HEK293T (cell line): Measurements from ENCODE around the gene DIO1.

ENCODE experiments used
- CTCF ChIA-PET: fragments of 350-600 bp; formaldehyde crosslinking; extraction: SDS; loops from one replicate; lab custom pipeline; 2021; ENCODE audit warnings: antibody characterized with exemption, inconsistent platforms; lab: Yijun Ruan, JAX
- POLR2A ChIA-PET: fragments of 350-600 bp; formaldehyde crosslinking; extraction: SDS; loops from one replicate; lab custom pipeline; 2020; ENCODE audit warnings: antibody characterized with exemption, inconsistent platforms; lab: Yijun Ruan, JAX
- DNase-seq: peaks from one replicate; pipeline ENCODE4 v3.0.0; 2012; ENCODE audit warnings: mixed read lengths; ENCODE audit errors: extremely low spot score
- ARNT ChIP-seq: fragments of 450-650 bp; IDR thresholded peaks from 2 replicates; pipeline ENCODE4 v1.6.1; 2017; ENCODE audit warnings: mild to moderate bottlenecking
- BHLHE40 ChIP-seq: fragments of 450-650 bp; IDR thresholded peaks from 2 replicates; pipeline ENCODE4 v1.6.1; 2016; ENCODE audit warnings: mild to moderate bottlenecking, moderate library complexity, borderline replicate concordance
- CTBP1 ChIP-seq: fragments of 450-650 bp; IDR thresholded peaks from 2 replicates; pipeline ENCODE4 v1.6.1; 2016; ENCODE audit warnings: borderline replicate concordance
- ELF4 ChIP-seq: fragments of 450-650 bp; IDR thresholded peaks from 2 replicates; pipeline ENCODE4 v1.6.1; 2017; ENCODE audit warnings: antibody characterized with exemption
- FOXA1 ChIP-seq: fragments of 450-650 bp; IDR thresholded peaks from 2 replicates; pipeline ENCODE4 v1.6.1; 2016; ENCODE audit warnings: mild to moderate bottlenecking
- FOXK2 ChIP-seq: fragments of 450-650 bp; IDR thresholded peaks from 2 replicates; pipeline ENCODE4 v1.6.1; 2016; ENCODE audit warnings: mild to moderate bottlenecking
- FOXM1 ChIP-seq: fragments of 450-650 bp; IDR thresholded peaks from 2 replicates; pipeline ENCODE4 v1.6.1; 2017; ENCODE audit warnings: mild to moderate bottlenecking, borderline replicate concordance
- HDGF ChIP-seq: fragments of 450-650 bp; IDR thresholded peaks from 2 replicates; pipeline ENCODE4 v1.6.1; 2017; ENCODE audit warnings: antibody characterized with exemption, borderline replicate concordance
- L3MBTL2 ChIP-seq: fragments of 450-650 bp; conservative IDR thresholded peaks from 2 replicates; pipeline ENCODE4 v1.6.1; 2016; ENCODE audit warnings: mild to moderate bottlenecking
- LEF1 ChIP-seq: fragments of 450-650 bp; IDR thresholded peaks from 2 replicates; pipeline ENCODE4 v1.6.1; 2017; ENCODE audit warnings: mild to moderate bottlenecking, borderline replicate concordance
- NFRKB ChIP-seq: fragments of 450-650 bp; IDR thresholded peaks from 2 replicates; pipeline ENCODE4 v1.6.1; 2016; ENCODE audit warnings: mild to moderate bottlenecking, moderate library complexity
- SP1 ChIP-seq: fragments of 450-650 bp; IDR thresholded peaks from 2 replicates; pipeline ENCODE4 v1.6.1; 2017
- SUZ12 ChIP-seq: fragments of 450-650 bp; IDR thresholded peaks from 2 replicates; pipeline ENCODE4 v1.6.1; 2016; ENCODE audit warnings: mild to moderate bottlenecking
- TARDBP ChIP-seq: fragments of 450-650 bp; IDR thresholded peaks from 2 replicates; pipeline ENCODE4 v1.6.1; 2016
- ZNF384 ChIP-seq: fragments of 450-650 bp; IDR thresholded peaks from 2 replicates; pipeline ENCODE4 v1.6.1; 2016
- TF ChIP-seq, protein P1 (sequence below): fragments of 450-650 bp; IDR thresholded peaks from 2 replicates; pipeline ENCODE4 v1.6.1; 2016

The DIO1 gene

GRCh38 chr1:53911442-53911841, 17.5 kb downstream of the DIO1 start:
- DNase-seq, result no peak
- POLR2A ChIA-PET, result no interaction called here
- TF ChIP-seq ZNF384 (no peak), ARNT (no peak), ELF4 (no peak), L3MBTL2 (no peak), LEF1 (no peak), FOXM1 (no peak), FOXA1 (no peak), FOXK2 (no peak), SP1 (no peak), SUZ12 (no peak), TARDBP (no peak), BHLHE40 (no peak), HDGF (no peak), CTBP1 (no peak), NFRKB (no peak)
- TF ChIP-seq, protein P1, sequence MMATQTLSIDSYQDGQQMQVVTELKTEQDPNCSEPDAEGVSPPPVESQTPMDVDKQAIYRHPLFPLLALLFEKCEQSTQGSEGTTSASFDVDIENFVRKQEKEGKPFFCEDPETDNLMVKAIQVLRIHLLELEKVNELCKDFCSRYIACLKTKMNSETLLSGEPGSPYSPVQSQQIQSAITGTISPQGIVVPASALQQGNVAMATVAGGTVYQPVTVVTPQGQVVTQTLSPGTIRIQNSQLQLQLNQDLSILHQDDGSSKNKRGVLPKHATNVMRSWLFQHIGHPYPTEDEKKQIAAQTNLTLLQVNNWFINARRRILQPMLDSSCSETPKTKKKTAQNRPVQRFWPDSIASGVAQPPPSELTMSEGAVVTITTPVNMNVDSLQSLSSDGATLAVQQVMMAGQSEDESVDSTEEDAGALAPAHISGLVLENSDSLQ, result no peak
- CTCF ChIA-PET, result no interaction called here

- CTCF ChIA-PET, result no interaction called here
- no peak for DNase-seq
- TF ChIP-seq ZNF384 (no peak), BHLHE40 (no peak), NFRKB (no peak), FOXK2 (no peak), LEF1 (no peak)
- POLR2A ChIA-PET, result no interaction called here
Measured at GRCh38 chr1:53913352-53914033, 19.5 kb downstream of the DIO1 start.

GRCh38 chr1:53918343-53918742, 24.4 kb downstream of the DIO1 start:
- no peak for TF ChIP-seq ZNF384
- ChIA-PET CTCF (no interaction called here), POLR2A (no interaction called here)
- no peak for DNase-seq

- no peak for TF ChIP-seq SP1
- no peak for TF ChIP-seq HDGF
- TF ChIP-seq CTBP1, result no peak
- TF ChIP-seq ELF4, result no peak
- no peak for TF ChIP-seq ZNF384
- no peak for TF ChIP-seq LEF1
- TF ChIP-seq, protein P1, result no peak
- no peak for TF ChIP-seq L3MBTL2
- TF ChIP-seq FOXA1, result no peak
- no peak for TF ChIP-seq BHLHE40
- no peak for TF ChIP-seq ARNT
- no peak for TF ChIP-seq FOXK2
- TF ChIP-seq SUZ12, result no peak
- no peak for TF ChIP-seq TARDBP
- no peak for TF ChIP-seq FOXM1
- no peak for TF ChIP-seq NFRKB
- POLR2A ChIA-PET, result no interaction called here
- no peak for DNase-seq
- CTCF ChIA-PET, result no interaction called here
Measured at GRCh38 chr1:53919675-53920066, 25.7 kb downstream of the DIO1 start.

DNA sequence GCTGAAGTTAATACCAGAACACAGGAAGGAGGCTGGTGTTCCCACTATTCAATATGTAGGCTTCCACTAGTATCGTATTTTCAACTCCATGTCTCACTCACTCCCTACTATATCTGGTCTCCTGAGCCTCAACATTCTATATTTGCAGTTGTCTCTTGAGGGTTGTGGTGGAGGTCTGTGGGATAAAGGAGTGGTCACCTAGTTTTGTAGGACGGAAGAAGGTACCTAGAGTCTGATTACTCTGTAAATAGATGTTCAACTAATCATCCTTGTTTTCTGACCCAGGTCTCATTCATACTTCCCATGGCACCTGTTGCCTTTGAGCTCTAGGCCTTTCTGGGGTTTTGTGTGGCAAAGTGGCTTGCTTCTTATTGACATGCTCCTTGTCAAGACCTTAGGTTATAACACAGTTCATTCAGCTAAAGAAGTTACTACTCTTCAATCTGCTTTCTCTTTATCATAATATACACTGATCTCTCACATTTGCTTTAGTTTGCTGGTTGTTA, 33.4 kb downstream of the DIO1 start:
- CTCF ChIA-PET, result no interaction called here
- POLR2A ChIA-PET, result no interaction called here
- no peak for DNase-seq
- TF ChIP-seq LEF1 (no peak), ZNF384 (no peak), HDGF (no peak), FOXM1 (no peak), NFRKB (no peak), L3MBTL2 (no peak), ARNT (no peak), TARDBP (no peak), BHLHE40 (no peak), CTBP1 (no peak), FOXA1 (no peak), SP1 (no peak), SUZ12 (no peak), ELF4 (no peak), FOXK2 (no peak)
- TF ChIP-seq, protein P1, result no peak

DNA sequence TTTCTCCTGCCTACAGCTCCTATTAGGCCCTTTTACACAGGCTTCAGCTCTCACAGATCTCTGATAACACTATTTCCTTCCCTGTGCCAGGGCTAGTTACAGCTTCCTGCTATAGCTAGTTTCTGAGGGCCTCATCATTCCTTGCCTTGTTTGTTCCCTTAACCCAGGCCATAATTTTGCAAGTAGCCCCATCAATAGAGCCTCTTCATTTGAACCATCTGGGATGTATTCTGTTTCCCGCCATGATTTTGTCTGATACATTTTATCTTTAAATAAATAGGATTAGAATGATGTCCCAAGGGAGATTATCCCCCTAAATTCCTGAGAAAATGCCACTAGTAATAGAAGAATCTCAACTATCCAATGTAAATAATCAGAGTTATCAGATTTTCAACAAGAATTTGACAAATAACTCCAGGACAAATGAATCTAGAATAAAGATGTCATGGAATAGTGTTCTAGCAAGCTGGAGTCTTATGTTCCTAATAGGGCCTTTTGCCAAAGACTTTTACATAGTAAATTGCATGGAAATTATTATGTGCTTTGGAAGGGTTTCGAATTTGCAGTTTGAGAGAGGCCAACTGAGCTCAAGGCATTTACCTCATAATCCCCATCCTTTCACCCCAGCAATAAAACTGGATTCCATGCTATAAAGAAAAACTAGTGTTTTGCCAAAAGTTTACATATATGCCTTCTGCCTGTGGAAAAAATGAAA, 35.4 kb downstream of the DIO1 start:
- TF ChIP-seq BHLHE40, result no peak
- ChIA-PET POLR2A (no interaction called here), CTCF (interaction anchor here (0.7 kb wide), 2 partner anchors 68 to 77 kb away, joined by 3 to 6 read pairs; no protein-coding TSS in a partner anchor)
- DNase-seq, result no peak
